Ectodermal cell (in vitro differentiated cells): Measurements from ENCODE around the gene IAH1.
A peak's percentile ranks its signal among the peaks of the same experiment; 100 is the strongest.

Experiments
- H3K27ac ChIP-seq: 2 replicates; pipeline ENCODE4 v1.7.0; 2013; ENCODE audit warnings: mild to moderate bottlenecking, low read depth, low read length; ENCODE audit not compliant: insufficient read depth, poor library complexity, severe bottlenecking
- H3K27me3 ChIP-seq: 2 replicates; pipeline ENCODE4 v1.7.0; 2013; ENCODE audit warnings: mild to moderate bottlenecking, low read length; ENCODE audit not compliant: insufficient read depth, control insufficient read depth, poor library complexity, severe bottlenecking
- H3K36me3 ChIP-seq: one replicate; pipeline ENCODE4 v1.7.0; 2013; ENCODE audit warnings: low read length; ENCODE audit not compliant: control insufficient read depth, insufficient read depth
- H3K4me1 ChIP-seq: one replicate; pipeline ENCODE4 v1.7.0; 2013; ENCODE audit warnings: low read length; ENCODE audit not compliant: control insufficient read depth, insufficient read depth
- H3K4me3 ChIP-seq: 2 replicates; pipeline ENCODE4 v1.7.0; 2013; ENCODE audit warnings: low read depth, low read length, control low read depth; ENCODE audit not compliant: insufficient read depth
- H3K9me3 ChIP-seq: 2 replicates; pipeline ENCODE4 v1.7.0; 2013; ENCODE audit warnings: mild to moderate bottlenecking, low read length, moderate library complexity; ENCODE audit not compliant: control insufficient read depth
- whole genome bisulfite sequencing, 2 experiments: methylation state at CpG; one replicate each; pipeline ENCODE4 v1.1.7; 2013; ENCODE audit warnings: missing lambda C conversion rate in 2 of 2; 5-methylcytosine and 5-hydroxymethylcytosine counted together

IAH1 gene

GRCh38 chr2:9472511-9472910 lies 1.8 kb upstream of the IAH1 start:
- H3K4me1 ChIP-seq: no peaks in the 10 kb centered on the region
- no peak overlapping the region for H3K27ac ChIP-seq
- peaks cover 12% of the 10 kb centered on the region for H3K27me3 ChIP-seq
- 92 to 93% methylated on average over 8 of the region's 9 CpGs for WGBS, 2 experiments
- H3K36me3 ChIP-seq: peaks cover 20% of the 10 kb centered on the region
- no peak overlapping the region for H3K4me3 ChIP-seq
- H3K9me3 ChIP-seq: no peaks in the 10 kb centered on the region

GRCh38 chr2:9473308-9473984 lies 905 bp upstream of the IAH1 start:
- H3K4me3 ChIP-seq: no peak overlapping the region
- no peaks in the 10 kb centered on the region for H3K9me3 ChIP-seq
- peaks cover 20% of the 10 kb centered on the region for H3K36me3 ChIP-seq
- 91 to 92% methylated on average over 24 of the region's 24 CpGs for WGBS, 2 experiments
- H3K4me1 ChIP-seq: no peaks in the 10 kb centered on the region
- peaks cover 12% of the 10 kb centered on the region for H3K27me3 ChIP-seq
- H3K27ac ChIP-seq: no peak overlapping the region

- 83 to 85% methylated on average over 39 of the region's 39 CpGs for WGBS, 2 experiments
- Histone ChIP-seq H3K4me3 (peak overlapping the region; percentile 47), H3K27me3 (peaks cover 12% of the 10 kb centered on the region), H3K4me1 (no peaks in the 10 kb centered on the region), H3K27ac (no peak overlapping the region), H3K9me3 (no peaks in the 10 kb centered on the region), H3K36me3 (peaks cover 17% of the 10 kb centered on the region)
Measured at GRCh38 chr2:9473985-9474360, 378 bp upstream of the IAH1 start.

- Histone ChIP-seq H3K36me3 (peaks cover 5% of the 10 kb centered on the region), H3K27me3 (peaks cover 12% of the 10 kb centered on the region), H3K27ac (no peak overlapping the region), H3K9me3 (no peaks in the 10 kb centered on the region), H3K4me1 (no peaks in the 10 kb centered on the region), H3K4me3 (no peak overlapping the region)
- 95% methylated on average over 6 to 7 of the region's 7 CpGs for WGBS, 2 experiments
Measured at GRCh38 chr2:9477914-9478313, 3.6 kb downstream of the IAH1 start.

- Histone ChIP-seq H3K4me3 (no peak overlapping the region), H3K27me3 (peaks cover 12% of the 10 kb centered on the region), H3K9me3 (no peaks in the 10 kb centered on the region), H3K36me3 (peaks cover under 1% of the 10 kb centered on the region), H3K27ac (no peak overlapping the region), H3K4me1 (no peaks in the 10 kb centered on the region)
- 85 to 90% methylated on average over 3 of the region's 3 CpGs for WGBS, 2 experiments
Measured at GRCh38 chr2:9478526-9478925, 4.2 kb downstream of the IAH1 start.

- no peak overlapping the region for H3K4me3 ChIP-seq
- no peaks in the 10 kb centered on the region for H3K4me1 ChIP-seq
- H3K9me3 ChIP-seq: no peaks in the 10 kb centered on the region
- WGBS, 2 experiments: 95% methylated on average over 4 of the region's 4 CpGs
- H3K36me3 ChIP-seq: no peaks in the 10 kb centered on the region
- peaks cover 2% of the 10 kb centered on the region for H3K27me3 ChIP-seq
- no peak overlapping the region for H3K27ac ChIP-seq
Measured at GRCh38 chr2:9480157-9480556, 5.8 kb downstream of the IAH1 start.

- no peaks in the 10 kb centered on the region for H3K4me1 ChIP-seq
- peaks cover 14% of the 10 kb centered on the region for H3K36me3 ChIP-seq
- no peak overlapping the region for H3K4me3 ChIP-seq
- no peaks in the 10 kb centered on the region for H3K9me3 ChIP-seq
- H3K27me3 ChIP-seq: no peaks in the 10 kb centered on the region
- no peak overlapping the region for H3K27ac ChIP-seq
Measured at GRCh38 chr2:9483107-9483506, 8.8 kb downstream of the IAH1 start.

- no peak overlapping the region for H3K27ac ChIP-seq
- 96 to 97% methylated on average over 5 of the region's 5 CpGs for WGBS, 2 experiments
- no peaks in the 10 kb centered on the region for H3K4me1 ChIP-seq
- H3K4me3 ChIP-seq: no peak overlapping the region
- no peaks in the 10 kb centered on the region for H3K9me3 ChIP-seq
- peaks cover 14% of the 10 kb centered on the region for H3K36me3 ChIP-seq
- no peaks in the 10 kb centered on the region for H3K27me3 ChIP-seq
Measured at GRCh38 chr2:9484533-9484932, 10.2 kb downstream of the IAH1 start.

GRCh38 chr2:9488583-9489547 lies 14.5 kb downstream of the IAH1 start:
- Histone ChIP-seq H3K9me3 (no peaks in the 10 kb centered on the region), H3K36me3 (peaks cover 37% of the 10 kb centered on the region), H3K4me3 (no peak overlapping the region), H3K27ac (no peak overlapping the region), H3K4me1 (no peaks in the 10 kb centered on the region), H3K27me3 (no peaks in the 10 kb centered on the region)
- WGBS, 2 experiments: 83 to 100% methylated on average over 1 of the region's 1 CpG

GRCh38 chr2:9490789-9491188 lies 16.4 kb downstream of the IAH1 start:
- no peaks in the 10 kb centered on the region for H3K4me1 ChIP-seq
- H3K9me3 ChIP-seq: no peaks in the 10 kb centered on the region
- no peaks in the 10 kb centered on the region for H3K27me3 ChIP-seq
- peaks cover 44% of the 10 kb centered on the region for H3K36me3 ChIP-seq
- H3K4me3 ChIP-seq: no peak overlapping the region
- H3K27ac ChIP-seq: no peak overlapping the region
- 95 to 96% methylated on average over 2 of the region's 2 CpGs for WGBS, 2 experiments
